DMS114 treated with DMSO at 0.1 percent for 48 hours (cell line): Measurements from ENCODE around the gene HNRNPL.
"Not testable (repeated sequence)": the region's sequence is repeated elsewhere in the genome, so short reads cannot be mapped to it uniquely, and the experiment has no call there.

Experiments
- DNase-seq: peaks from one replicate; lab custom pipeline; 2025; ENCODE audit not compliant: unreplicated experiment; lab: John Stamatoyannopoulos, UW

Gene HNRNPL

GRCh38 chr19:38869836-38870607 lies 20.2 kb upstream of the HNRNPL start:
- DNase-seq: no peak

- no peak for DNase-seq
Measured at GRCh38 chr19:38869160-38869835, 19.5 kb upstream of the HNRNPL start.

- no peak for DNase-seq
Measured at GRCh38 chr19:38868551-38868950, 18.8 kb upstream of the HNRNPL start.

GRCh38 chr19:38867171-38867780 lies 17.5 kb upstream of the HNRNPL start:
- DNase-seq: no peak

GRCh38 chr19:38862321-38863059 lies 12.7 kb upstream of the HNRNPL start:
- no peak for DNase-seq

GRCh38 chr19:38861368-38861767 lies 11.6 kb upstream of the HNRNPL start:
- no peak for DNase-seq

- DNase-seq: not testable (repeated sequence)
Measured at GRCh38 chr19:38859631-38860204, 9.9 kb upstream of the HNRNPL start.

GRCh38 chr19:38856813-38857212 lies 7.0 kb upstream of the HNRNPL start:
- no peak for DNase-seq

GRCh38 chr19:38855751-38856150 lies 6.0 kb upstream of the HNRNPL start:
- DNase-seq: not testable (repeated sequence)

- not testable (repeated sequence) for DNase-seq
Measured at GRCh38 chr19:38854961-38855360, 5.2 kb upstream of the HNRNPL start.

- DNase-seq: no peak
Measured at GRCh38 chr19:38853214-38853613, 3.4 kb upstream of the HNRNPL start.

- DNase-seq: peak; percentile 65
Measured at GRCh38 chr19:38852231-38853044, 2.7 kb upstream of the HNRNPL start.

- peak; percentile 84 for DNase-seq
Measured at GRCh38 chr19:38851622-38852230, 1.9 kb upstream of the HNRNPL start.

GRCh38 chr19:38850976-38851621 lies 1.3 kb upstream of the HNRNPL start:
- no peak for DNase-seq

- no peak for DNase-seq
Measured at GRCh38 chr19:38850436-38850975, 720 bp upstream of the HNRNPL start.

GRCh38 chr19:38849147-38849859 lies 483 bp downstream of the HNRNPL start:
- DNase-seq: peak; percentile 91

GRCh38 chr19:38848299-38849146 lies 1.3 kb downstream of the HNRNPL start:
- DNase-seq: no peak
